Umbilical cord (tissue), 2 donors: Measurements from ENCODE around the gene IL6R. TPM values are rescaled to one million over a fixed set of nuclear protein-coding genes. Genes with fewer than 3 reads are reported as not detected.

ENCODE experiments used
- DNase-seq: peaks from one replicate; pipeline ENCODE4 v3.0.0-alpha.2; 2015; ENCODE audit warnings: low spot score
- total RNA-seq: library from RNA; depleted of rRNA; stranded (reverse); fragments of >200 nt; gene quantifications from one replicate; pipeline ENCODE4 v1.2.3, GENCODE V29; 2014; ENCODE audit warnings: low replicate concordance; ENCODE audit not compliant: insufficient read depth

IL6R gene
- total RNA-seq, 1 donor from 2014 or later = 14.7 TPM

DNA sequence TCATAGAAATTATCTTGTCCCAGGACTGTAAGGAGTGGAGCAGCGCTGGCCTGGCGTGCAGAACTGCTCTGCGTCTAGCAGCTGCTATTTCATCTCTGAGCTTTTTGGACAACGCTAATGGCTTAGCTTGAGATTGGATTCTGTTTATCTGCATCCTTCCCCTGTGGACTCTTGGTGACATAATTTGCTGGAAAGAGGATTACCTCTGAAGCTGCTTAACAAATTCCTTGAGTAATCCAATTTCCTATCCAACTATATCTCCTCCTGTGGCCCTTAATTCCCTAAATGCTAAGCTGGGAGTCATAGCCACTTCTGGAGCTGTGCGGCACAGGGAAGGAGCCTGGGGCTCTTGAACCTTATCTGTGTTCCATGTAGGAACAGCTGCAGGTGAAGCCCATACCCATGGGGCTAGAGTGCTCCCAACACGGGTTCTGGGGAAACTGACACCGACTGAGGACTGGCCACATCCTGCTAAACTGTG, 43.2 kb downstream of the IL6R start:
- peak; percentile 77 for DNase-seq

DNA sequence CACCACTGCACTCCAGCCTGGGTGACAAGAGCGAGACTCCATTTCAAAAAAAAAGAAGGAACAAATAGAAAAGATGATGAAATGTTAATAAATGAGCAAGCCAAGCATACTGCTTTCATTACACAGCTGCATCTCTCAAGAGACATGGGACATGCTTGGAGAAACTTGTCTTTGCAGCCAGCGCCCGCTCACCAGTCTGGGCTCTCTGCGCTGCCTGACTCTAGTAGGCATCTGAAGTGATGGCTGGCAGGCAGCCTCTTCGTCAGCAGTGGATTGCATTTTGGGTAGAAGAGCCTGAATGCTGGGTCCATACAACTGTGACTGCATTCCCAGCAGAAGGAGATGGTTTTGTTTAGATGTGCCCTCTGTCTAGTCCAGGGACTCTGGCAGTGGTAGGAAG, 48.0 kb downstream of the IL6R start:
- no peak for DNase-seq

DNA sequence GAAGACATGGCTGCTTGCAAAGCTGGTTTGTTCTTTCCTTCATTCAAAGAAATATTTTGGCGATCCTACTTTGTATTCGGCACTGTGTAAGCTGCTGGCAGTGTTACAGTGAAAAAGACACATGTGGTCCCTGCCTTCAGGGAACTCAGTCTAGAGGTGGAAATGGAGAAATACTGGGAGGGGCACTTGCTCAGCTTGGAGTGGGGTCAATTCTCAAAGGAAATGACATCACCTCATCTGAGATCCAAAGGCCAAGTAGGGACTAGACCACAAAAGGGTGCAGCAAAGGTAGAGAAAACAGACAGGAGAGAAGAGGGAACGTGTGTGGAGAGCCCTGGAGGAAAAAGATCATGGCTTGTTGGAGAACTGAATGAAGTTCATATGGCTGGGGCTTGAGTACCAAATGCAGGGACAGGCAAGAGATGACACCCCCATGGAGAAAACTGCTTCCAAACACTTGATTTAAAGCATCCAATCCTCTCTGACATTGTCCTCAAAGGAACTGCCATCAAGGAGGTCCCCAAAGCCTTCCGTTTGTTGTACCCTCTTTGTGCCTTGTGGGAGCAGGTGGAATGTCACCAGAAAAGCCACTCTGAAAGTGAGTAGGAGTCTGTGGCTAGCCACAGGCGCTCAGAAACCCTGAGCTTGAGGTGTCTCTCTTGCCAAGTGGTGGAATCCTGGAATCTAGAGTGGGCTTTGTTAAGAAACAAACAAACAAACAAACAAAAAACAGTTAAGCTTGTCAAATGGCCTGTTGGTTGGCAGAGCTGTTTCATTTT, 48.6 kb downstream of the IL6R start:
- no peak for DNase-seq

DNA sequence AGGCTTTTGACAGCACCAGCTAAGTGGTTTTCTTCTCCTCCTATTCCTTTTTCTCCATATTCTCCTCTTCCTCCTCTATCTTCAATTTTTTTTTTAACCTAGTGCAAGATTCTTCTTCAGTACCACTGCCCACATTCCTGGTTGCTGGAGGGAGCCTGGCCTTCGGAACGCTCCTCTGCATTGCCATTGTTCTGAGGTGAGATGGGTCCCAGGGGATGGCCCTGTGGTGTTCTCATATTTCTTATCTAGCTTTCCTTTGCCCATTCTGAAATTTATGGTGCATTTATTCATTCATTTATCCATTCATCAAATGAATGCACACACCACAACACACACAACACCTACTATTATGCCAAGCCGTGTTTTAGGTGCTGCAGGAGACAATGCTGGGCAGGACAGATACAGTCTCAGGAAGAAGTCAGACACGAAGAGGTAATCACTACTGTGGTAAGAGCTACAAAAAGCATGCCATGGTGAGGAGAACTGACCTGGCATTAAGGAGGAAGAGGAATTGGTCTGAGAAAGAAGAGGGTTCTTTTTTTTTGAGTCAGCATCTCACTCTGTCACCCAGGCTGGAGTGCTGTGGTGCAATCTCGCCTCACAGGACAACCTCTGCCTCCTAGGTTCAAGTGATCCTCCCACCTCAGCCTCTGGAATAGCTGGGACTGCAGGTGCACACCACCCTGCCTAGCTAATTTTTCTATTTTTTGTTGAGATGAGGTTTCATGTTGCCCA, 49.4 kb downstream of the IL6R start:
- DNase-seq = no peak

DNA sequence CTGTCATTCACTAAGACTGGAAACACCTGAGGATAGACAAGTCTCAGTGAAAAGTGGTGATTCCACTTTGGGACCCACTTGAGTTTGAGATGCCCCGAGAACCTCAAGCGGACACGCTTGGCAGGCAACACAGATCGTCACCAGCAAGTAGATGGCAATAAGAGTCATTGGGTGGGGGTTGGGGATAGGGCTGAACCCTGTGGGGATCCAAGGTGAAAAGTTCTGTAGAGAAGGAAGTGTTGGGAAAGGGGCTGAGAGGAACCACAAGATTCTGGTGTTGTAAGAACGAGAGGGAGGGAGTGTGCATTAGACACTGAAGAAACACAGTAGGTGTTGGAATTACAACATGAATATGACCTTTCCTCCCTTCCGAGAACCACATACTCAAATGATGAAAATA, 51.5 kb downstream of the IL6R start:
- DNase-seq = no peak

DNA sequence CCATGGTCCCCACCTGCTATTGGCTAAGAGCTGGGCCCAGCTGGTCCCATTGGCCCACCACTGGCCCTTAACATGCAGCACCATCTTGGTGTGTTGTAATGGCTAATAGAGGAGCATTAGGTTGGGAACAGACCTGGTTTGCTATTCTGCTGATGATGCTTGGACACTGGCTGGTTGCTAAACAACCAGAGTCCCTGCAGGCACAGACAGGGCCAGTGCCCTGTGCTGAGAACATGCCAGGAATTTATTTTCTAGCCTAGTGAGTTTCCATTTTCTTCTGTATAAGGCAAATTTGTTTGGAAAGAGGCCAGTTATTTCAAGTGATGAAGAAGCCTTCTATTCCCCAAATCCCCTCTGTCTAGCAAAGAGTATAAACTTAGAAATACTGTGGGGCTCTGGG, 53.9 kb downstream of the IL6R start:
- no peak for DNase-seq

DNA sequence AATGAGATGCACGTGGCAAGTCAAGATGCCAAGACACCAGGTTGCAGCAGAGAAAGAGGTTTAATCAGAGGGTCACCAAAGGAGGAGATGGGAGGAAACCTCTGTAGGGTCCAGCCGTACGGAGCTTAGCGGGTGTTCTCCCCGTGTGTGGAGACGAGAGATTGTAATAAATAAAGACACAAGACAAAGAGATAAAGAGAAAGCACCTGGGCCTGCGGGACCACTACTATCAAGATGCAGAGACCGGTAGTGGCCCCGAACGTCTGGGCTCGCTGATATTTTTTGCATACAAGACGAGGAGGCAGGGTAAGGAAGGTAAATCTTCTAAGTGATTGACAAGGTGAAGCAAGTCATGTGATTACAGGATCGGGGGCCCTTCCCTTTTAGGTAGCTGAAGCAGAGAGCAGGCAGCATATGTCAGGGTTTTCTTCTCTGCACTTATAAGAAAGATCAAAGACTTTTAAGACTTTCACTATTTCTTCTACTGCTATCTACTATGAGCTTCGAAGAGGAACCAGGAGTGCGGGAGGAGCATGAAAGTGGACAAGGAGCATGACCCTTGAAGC, 55.6 kb downstream of the IL6R start:
- DNase-seq = no peak

DNA sequence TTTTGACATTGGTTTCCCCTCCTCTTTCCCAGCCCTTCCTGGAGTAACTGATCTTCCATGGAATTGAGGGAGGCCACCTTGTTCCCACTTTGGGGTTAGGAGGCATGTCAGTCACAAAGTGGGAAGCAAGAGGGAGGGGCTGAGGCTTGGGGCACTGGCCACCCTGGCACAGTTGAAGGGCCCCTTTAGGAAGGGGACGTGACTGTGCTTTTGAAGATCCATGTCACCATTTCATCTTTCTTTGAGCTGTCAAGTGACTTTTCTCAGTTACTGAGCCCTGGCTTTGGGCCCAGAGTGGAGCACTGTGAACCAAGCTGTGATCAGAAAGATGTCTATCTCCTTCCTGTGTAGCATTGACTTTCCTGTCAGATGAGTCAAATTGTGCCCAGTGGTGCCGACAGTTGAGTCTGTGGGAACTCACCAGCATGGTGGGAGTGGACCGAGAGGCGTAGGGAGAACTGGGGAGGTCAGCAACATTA, 58.4 kb downstream of the IL6R start:
- DNase-seq = no peak

DNA sequence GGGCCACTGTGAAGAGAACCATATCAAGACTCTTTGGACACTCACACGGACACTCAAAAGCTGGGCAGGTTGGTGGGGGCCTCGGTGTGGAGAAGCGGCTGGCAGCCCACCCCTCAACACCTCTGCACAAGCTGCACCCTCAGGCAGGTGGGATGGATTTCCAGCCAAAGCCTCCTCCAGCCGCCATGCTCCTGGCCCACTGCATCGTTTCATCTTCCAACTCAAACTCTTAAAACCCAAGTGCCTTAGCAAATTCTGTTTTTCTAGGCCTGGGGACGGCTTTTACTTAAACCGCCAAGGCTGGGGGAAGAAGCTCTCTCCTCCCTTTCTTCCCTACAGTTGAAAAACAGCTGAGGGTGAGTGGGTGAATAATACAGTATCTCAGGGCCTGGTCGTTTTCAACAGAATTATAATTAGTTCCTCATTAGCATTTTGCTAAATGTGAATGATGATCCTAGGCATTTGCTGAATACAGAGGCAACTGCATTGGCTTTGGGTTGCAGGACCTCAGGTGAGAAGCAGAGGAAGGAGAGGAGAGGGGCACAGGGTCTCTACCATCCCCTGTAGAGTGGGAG, 60.6 kb downstream of the IL6R start:
- DNase-seq = no peak

DNA sequence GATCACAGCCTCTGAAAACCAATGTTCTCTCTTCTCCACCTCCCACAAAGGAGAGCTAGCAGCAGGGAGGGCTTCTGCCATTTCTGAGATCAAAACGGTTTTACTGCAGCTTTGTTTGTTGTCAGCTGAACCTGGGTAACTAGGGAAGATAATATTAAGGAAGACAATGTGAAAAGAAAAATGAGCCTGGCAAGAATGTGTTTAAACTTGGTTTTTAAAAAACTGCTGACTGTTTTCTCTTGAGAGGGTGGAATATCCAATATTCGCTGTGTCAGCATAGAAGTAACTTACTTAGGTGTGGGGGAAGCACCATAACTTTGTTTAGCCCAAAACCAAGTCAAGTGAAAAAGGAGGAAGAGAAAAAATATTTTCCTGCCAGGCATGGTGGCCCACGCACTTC, 61.1 kb downstream of the IL6R start:
- DNase-seq = no peak

DNA sequence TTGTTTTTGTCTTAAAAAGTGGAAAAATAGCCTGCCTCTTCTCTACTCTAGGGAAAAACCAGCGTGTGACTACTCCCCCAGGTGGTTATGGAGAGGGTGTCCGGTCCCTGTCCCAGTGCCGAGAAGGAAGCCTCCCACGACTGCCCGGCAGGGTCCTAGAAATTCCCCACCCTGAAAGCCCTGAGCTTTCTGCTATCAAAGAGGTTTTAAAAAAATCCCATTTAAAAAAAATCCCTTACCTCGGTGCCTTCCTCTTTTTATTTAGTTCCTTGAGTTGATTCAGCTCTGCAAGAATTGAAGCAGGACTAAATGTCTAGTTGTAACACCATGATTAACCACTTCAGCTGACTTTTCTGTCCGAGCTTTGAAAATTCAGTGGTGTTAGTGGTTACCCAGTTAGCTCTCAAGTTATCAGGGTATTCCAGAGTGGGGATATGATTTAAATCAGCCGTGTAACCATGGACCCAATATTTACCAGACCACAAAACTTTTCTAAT, 61.8 kb downstream of the IL6R start:
- no peak for DNase-seq

DNA sequence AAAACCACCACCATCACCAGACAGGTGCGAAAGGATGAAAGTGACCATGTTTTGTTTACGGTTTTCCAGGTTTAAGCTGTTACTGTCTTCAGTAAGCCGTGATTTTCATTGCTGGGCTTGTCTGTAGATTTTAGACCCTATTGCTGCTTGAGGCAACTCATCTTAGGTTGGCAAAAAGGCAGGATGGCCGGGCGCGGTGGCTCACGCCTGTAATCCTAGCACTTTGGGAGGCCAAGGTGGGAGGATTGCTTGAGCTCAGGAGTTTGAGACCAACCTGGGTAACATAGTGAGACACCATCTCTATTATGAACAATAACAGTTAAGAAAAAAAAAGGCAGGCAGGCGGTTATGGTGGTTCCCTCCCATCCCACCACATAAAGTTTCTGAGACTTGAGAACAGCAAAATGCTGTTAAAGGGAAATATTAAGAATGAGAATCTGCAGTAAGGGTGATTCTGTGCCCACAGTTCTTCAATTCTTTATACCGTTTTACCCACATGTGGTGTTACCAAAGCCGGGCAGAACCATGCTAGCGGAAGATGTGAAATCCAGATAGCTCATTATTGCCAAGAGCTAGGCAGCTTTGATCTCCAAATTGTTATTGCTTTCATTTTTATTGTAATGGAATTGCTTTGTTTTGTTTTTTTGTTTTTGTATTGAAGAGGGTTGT, 62.4 kb downstream of the IL6R start:
- no peak for DNase-seq

DNA sequence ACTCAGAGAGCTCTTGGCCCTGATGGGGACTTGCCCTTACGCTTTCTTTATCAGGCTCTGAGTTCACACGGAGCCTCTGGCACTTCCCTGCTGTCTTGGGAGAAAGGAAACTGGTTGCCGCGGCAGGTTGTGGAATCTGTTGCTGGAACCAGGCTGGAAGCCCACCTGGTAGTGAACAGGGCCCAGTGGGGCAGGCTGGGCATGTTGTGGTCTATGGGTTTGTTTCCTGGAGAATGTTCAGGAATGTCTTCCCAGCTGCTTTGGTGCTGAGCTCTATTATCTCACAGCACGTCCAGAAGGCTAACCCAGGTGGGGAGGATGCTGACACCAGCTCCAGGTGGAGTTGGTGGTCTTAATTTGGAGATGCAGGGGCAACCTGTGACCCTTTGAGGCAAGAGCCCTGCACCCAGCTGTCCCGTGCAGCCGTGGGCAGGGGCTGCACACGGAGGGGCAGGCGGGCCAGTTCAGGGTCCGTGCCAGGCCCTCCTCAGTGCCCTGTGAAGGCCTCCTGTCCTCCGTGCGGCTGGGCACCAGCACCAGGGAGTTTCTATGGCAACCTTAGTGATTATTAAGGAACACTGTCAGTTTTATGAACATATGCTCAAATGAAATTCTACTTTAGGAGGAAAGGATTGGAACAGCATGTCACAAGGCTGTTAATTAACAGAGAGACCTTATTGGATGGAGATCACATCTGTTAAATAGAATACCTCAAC, 63.5 kb downstream of the IL6R start:
- no peak for DNase-seq

DNA sequence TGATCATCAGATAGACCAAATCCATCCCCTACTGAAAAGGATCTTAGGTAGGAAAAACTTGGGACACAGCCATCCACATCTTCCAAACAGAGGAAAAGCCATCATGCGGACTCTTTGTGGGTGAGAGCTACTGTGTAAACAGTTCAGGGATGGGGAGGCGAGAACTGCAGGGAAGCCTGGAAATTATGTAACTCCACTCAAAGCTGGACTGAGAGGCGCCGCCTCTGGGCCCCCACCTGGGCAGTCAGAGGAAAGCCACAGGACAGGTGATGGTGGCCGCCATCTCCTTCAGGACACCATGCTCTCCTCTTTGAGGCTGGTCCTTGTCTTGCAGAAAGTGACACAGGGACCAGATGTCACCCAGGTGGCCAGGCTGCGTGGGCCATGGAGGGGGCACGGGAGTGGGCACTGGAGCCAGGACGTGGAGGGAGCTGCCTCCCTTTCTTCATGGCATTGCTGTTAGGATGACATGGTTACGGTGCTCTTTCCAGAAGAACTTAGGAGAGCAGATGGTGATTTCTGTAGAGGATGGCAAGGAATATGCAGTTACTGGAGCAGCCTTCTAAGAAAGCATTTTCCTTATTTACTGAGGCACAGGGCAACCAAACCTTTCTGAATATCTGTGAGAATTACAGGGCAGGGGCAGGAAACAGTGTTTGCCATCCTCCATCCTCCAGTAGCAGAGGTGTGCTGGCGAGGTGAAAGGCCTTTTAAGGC, 64.9 kb downstream of the IL6R start:
- no peak for DNase-seq

DNA sequence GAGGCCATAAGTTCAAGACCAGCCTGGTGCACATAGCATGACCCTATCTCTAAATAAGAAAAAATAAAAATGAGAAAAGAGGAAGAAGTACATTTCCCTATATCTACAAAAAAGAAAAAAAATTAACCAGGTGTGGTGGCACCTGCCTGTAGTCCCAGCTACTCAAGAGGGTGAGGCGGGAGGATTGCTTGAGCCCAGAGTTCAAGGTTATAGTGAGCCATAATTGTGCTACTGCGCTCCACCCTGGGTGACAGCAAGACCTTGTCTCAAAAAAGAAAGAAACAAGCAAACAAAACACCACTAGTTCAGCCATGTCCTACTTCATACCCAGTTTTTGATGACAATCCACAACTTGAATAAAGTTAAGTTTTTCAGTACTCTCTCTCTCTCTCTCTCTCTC, 66.2 kb downstream of the IL6R start:
- DNase-seq = no peak

DNA sequence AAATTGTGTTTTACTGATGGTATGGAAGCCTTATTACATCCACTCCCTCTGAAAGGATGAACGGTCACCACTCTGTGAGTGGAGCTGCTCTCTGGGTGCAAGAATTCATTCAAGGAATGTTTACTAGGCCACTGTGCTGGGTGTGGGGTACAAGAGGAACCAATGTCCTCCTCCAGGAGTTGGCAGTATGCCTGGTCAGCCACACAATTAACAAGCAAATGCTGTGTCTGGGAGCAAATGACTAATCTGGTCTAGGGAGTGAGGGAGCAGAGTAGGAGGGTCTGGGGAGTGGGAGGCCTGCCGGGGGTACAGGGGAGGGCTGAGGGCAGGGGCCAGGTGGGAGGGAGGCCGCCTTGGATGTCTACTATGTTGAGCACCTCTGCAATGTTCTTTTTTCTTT, 69.7 kb downstream of the IL6R start:
- DNase-seq = peak; percentile 31

DNA sequence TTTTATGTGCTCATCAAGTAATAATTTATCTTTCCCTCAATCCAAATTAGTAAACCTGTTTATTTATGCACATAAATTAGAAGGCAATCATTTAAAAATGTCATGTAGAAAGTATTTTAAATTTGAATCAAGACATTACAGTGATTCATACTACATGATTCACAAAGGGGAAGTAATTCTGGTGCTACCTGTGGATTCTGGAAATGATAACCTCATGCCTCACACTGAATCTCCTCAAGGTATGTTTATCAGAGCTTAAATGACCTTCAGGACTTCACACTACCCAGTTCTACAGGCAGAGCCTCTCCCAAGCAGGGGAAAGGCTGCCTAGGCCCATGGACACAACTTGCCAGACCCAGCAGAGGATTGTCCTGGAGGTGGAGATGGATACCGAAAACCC, 71.6 kb downstream of the IL6R start:
- DNase-seq = no peak

DNA sequence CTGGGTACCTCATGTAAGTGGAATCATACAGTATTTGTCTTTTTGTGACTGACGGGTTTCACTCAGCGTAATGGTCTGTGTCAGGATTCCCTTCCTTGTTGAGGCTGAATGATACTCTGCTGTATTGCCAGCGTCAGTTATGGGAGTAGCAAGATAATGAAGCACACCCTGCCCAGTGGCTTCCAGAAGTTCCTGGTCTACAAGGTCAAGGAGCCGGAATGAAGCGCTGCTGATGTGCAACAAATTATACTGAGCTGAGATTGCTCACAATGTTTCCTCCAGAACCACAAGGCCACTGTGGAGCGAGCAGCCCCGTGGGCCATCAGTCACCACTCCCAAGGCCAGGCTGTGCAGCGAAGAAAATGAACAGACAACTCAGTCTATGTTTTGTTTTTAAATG, 72.9 kb downstream of the IL6R start:
- DNase-seq = no peak

DNA sequence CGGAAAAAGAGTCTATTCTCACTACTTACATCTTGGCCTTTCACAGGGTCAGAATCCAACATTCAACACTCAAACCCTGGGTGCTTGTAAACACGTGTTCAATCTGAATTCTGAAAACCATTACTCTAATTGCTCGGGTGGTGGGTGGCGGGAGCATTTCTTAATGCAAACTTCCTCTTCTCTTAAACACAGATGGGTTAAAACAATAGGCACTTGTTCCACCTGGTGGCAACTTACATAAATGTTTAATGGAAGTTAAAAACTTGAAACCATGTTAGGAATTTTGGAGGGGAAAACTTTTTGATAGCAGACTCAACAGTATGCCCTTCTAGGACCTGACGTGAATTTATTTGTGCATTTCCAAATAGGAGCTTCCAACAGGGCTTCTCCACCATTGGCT, 73.5 kb downstream of the IL6R start:
- DNase-seq = no peak

DNA sequence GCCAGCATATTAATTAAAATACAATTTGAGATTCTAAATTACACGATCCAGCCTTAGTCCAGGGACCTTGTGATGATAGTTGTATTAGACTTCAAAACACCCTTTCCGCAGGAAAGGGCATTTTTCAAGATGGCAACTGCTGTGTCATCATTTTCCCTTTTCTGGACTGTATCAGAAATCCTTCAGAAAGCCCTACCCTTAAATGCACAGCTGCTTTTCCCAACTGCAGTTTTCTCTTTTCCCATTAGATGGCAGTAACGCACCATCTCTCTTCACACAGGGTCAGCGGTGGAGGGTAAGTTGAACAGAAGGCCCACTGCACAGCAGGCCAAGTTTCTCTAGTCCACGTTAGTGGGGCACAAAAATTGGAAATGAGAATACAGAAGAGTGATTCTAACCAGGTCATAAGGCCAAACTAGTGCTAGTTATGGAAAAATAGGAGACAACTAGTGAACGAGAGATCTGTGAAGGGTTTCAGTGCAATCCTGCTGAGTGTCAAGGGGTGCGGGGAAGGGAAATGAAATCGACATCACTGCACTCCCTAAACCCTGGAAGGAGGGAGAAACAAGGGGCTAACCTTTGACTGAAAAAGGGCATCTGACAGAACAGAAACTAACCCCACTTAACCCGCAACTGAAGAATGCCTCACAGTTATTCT, 74.8 kb downstream of the IL6R start:
- DNase-seq = peak; percentile 96
